RWPE2 (cell line): ENCODE measurements around the gene ARFIP1.

ENCODE experiments used
- ATAC-seq: fragments of 200-7000 bp; cut with Tn5 transposase; 3 replicates; pipeline ENCODE4 v1.9.1; 2021; ENCODE audit warnings: low read depth
- DNase-seq: peaks from one replicate; pipeline ENCODE4 v3.0.0-alpha.2; 2020; ENCODE audit warnings: low spot score
- H3K27ac ChIP-seq: fragments of 450-650 bp; 2 replicates; pipeline ENCODE4 v1.5.1; 2017; ENCODE audit warnings: mild to moderate bottlenecking; ENCODE audit not compliant: poor library complexity, severe bottlenecking
- H3K27me3 ChIP-seq: fragments of 250-450 bp; sonication (Bioruptor Pico); 2 replicates; pipeline ENCODE4 v1.5.1; 2021; ENCODE audit warnings: mild to moderate bottlenecking, moderate library complexity; ENCODE audit not compliant: insufficient read depth, poor library complexity, severe bottlenecking
- H3K36me3 ChIP-seq: fragments of 250-450 bp; sonication (Bioruptor Pico); 2 replicates; pipeline ENCODE4 v1.5.1; 2020; ENCODE audit warnings: low read depth, mild to moderate bottlenecking, moderate library complexity
- H3K4me1 ChIP-seq: fragments of 250-450 bp; sonication (Bioruptor Pico); 2 replicates; pipeline ENCODE4 v1.5.1; 2021; ENCODE audit warnings: mild to moderate bottlenecking, moderate library complexity; ENCODE audit not compliant: insufficient read depth, poor library complexity, severe bottlenecking
- H3K4me3 ChIP-seq: fragments of 250-450 bp; sonication (Bioruptor Pico); 2 replicates; pipeline ENCODE4 v1.5.1; 2021; ENCODE audit warnings: mild to moderate bottlenecking, moderate library complexity; ENCODE audit not compliant: severe bottlenecking
- H3K9me3 ChIP-seq: fragments of 250-450 bp; sonication (Bioruptor Pico); 2 replicates; pipeline ENCODE4 v1.5.1; 2021; ENCODE audit warnings: mild to moderate bottlenecking, moderate library complexity; ENCODE audit not compliant: severe bottlenecking
- CTCF ChIP-seq: fragments of 450-650 bp; IDR thresholded peaks from one replicate; pipeline ENCODE4 v1.5.1; 2017; ENCODE audit warnings: mild to moderate bottlenecking, moderate library complexity; ENCODE audit not compliant: poor library complexity, severe bottlenecking

Gene ARFIP1

DNA sequence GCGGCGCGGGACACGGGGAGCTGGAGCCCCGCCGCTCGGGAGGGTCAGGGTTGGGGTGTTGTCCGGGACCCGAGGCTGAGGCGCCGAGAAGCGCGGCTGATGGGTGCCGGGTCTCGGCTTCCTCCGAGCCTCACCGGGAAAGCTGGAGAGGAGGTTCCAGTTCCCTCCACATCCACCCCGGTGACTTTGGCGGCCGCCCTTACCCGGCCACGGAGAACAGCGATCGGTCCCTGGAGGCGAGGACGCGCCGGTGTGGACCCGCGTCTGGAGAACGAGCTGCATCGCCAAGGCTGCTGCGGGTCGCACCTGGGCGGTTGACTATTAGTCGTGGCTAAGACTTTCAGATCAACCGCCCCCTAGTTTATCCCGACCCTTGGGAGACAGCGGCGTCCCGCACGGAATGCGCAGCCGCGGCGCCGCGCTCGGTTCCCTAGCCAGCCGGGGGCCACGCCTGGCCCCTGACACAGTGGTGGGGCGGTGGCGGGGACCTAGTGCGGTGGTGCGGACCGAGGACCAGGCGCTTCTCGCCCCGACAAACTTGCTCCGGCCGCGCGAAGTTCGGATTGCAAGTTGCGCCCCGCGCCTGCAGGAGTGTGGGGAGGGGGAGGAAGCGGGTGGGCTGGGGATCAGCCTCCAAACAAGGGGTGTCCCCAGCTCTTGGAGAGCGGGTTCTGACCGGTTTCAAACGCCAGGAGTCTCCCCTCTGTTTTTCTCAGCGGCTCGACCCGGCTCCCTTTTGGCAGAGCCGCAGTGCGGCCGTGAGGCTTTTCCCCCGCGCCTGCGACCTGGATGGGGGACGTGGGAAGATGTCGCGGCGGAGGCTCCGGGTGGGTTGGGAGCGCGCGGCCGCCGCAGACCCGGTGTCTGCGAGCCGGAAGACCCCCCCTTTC is 156.9 kb downstream of the ARFIP1 start:
- no peaks in the 10 kb centered on the region for H3K36me3 ChIP-seq
- H3K27me3 ChIP-seq: no peaks in the 10 kb centered on the region
- no peak for TF ChIP-seq CTCF
- no peak overlapping the region for H3K27ac ChIP-seq
- DNase-seq (peak; percentile 62), ATAC-seq (peak; percentile 39)
- peaks cover 4% of the 10 kb centered on the region for H3K4me1 ChIP-seq
- H3K4me3 ChIP-seq: peak overlapping the region; percentile 63
- H3K9me3 ChIP-seq: no peaks in the 10 kb centered on the region

DNA sequence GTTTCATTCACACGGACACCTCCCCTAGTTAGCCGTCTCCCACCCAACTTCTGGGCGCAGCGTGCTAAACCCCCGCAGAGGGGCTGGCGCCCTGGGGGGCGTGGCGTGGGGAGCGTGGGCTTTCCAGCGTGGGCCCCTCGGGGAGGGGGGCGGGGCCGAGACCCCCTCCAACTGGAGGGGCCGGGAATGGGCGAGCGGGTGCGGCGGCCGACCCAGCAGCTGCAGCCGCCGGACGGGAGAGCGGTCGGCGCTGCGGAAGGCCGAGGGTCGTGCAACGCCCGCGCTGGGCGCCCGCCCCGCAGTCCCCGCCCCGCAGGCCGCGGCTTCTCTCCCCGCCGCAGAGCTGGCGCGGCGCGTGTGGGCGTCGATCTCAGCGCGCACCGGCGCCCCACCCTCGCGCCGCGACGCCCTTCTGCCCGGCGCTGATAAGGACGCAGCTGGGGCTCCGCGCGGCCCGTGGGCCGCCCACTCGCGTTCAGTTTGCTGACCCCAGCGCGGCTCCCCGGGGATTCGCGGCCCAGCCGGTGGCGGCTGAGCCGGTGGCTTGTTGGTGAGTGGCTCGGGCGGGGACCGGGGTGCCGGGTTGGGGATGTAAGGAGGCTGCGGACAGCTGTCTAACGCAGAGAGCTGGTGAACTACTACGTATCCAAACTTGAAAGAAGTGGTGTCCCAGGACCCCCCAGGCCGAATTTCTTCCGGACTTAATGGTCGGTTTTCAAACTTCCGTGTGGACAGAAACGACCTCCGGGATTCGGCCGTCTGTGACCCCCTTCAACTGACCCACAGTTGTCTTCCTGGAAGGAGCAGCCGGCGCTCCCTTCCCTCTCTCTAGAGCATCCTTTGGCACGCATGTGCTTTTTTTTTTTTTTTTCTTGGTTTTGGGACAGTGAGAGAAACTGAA is 157.8 kb downstream of the ARFIP1 start:
- H3K4me1 ChIP-seq: peaks cover 4% of the 10 kb centered on the region
- no peaks in the 10 kb centered on the region for H3K36me3 ChIP-seq
- H3K4me3 ChIP-seq: peak overlapping the region; percentile 63
- no peak overlapping the region for H3K27ac ChIP-seq
- H3K9me3 ChIP-seq: no peaks in the 10 kb centered on the region
- no peak for TF ChIP-seq CTCF
- ATAC-seq (peak; percentile 29), DNase-seq (no peak)
- no peaks in the 10 kb centered on the region for H3K27me3 ChIP-seq

GRCh38 chr4:152938237-152938947 is 158.6 kb downstream of the ARFIP1 start:
- Histone ChIP-seq H3K27ac (no peak overlapping the region), H3K4me3 (peak overlapping the region; percentile 63), H3K36me3 (no peaks in the 10 kb centered on the region), H3K27me3 (no peaks in the 10 kb centered on the region), H3K9me3 (no peaks in the 10 kb centered on the region), H3K4me1 (peaks cover 4% of the 10 kb centered on the region)
- no peak for ATAC-seq
- DNase-seq: no peak
- no peak for TF ChIP-seq CTCF

DNA sequence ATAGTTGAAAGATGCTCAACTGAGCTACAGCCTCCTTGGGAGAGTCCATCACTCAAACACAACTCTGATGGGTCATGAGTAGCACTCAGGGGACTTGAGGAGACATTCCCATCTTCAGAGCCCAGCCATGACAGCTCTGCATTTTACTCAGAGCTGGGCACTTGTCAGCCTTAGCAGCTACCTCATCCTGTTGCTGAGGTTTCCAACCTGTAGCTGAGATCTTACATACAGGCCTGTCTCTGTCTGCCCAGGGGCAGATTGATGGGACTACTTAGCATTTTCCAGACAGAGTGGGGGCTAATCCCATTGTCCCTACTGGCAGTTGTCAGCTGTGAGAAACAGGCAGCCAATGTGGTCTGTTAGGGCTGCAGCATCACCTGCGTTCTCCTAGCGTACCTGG is 159.9 kb downstream of the ARFIP1 start:
- Histone ChIP-seq H3K27me3 (no peaks in the 10 kb centered on the region), H3K36me3 (peaks cover 8% of the 10 kb centered on the region; the same call in 1 of the 2 replicates), H3K9me3 (no peaks in the 10 kb centered on the region), H3K4me3 (no peak overlapping the region), H3K27ac (no peak overlapping the region), H3K4me1 (peaks cover 4% of the 10 kb centered on the region)
- ATAC-seq: no peak
- no peak for DNase-seq
- TF ChIP-seq CTCF: no peak
